ENCODE measurements around the gene TGFB3. TPM values are rescaled to one million over a fixed set of nuclear protein-coding genes. Genes with fewer than 3 reads are reported as not detected.
"Not testable (repeated sequence)": the region's sequence is repeated elsewhere in the genome, so short reads cannot be mapped to it uniquely, and the experiment has no call there.

Gene TGFB3
- total RNA-seq, 3 donors from 2014 or later = 4.8 to 35.7 (median 24.0) TPM

DNA sequence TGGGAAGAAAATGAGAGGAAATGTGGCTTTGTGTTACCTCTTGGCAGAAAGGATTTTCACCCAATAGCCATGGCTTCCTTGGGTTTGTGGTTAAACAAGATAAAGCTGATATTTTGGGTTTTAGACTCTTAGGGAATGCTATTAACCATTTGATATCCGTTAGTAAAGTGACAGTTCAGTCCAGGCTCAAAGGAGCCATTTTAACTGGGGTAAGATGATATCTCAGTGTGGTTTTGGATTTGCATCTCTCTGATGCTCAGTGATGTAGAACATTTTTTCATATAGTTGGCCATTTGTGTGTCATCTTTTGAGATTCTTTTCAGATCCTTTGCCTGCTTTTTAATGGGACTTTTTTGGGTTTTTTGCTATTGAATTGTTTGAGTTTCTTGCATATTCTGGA lies 33.9 kb upstream of the TGFB3 start:
- intact Hi-C loops (cut with DNase I; ENCODE audit: low total_unique reads) = no loop called here
- no peak overlapping the region for H3K4me3 ChIP-seq
- DNase-seq (ENCODE audit: low spot score in 2 of 2) = no peak
- no peaks in the 10 kb centered on the region for H3K4me1 ChIP-seq
- H3K36me3 ChIP-seq = no peaks in the 10 kb centered on the region
- no peaks in the 10 kb centered on the region for H3K27me3 ChIP-seq
- TF ChIP-seq POLR2AphosphoS5 (IDR thresholded peaks at IDR 0.05) (no peak), POLR2A (IDR thresholded peaks at IDR 0.05) (no peak)
- TF ChIP-seq, protein P1, sequence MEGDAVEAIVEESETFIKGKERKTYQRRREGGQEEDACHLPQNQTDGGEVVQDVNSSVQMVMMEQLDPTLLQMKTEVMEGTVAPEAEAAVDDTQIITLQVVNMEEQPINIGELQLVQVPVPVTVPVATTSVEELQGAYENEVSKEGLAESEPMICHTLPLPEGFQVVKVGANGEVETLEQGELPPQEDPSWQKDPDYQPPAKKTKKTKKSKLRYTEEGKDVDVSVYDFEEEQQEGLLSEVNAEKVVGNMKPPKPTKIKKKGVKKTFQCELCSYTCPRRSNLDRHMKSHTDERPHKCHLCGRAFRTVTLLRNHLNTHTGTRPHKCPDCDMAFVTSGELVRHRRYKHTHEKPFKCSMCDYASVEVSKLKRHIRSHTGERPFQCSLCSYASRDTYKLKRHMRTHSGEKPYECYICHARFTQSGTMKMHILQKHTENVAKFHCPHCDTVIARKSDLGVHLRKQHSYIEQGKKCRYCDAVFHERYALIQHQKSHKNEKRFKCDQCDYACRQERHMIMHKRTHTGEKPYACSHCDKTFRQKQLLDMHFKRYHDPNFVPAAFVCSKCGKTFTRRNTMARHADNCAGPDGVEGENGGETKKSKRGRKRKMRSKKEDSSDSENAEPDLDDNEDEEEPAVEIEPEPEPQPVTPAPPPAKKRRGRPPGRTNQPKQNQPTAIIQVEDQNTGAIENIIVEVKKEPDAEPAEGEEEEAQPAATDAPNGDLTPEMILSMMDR (IDR thresholded peaks at IDR 0.05) = no peak
- H3K9me3 ChIP-seq = peaks cover 0 to 15% of the 10 kb centered on the region in 2 donors
- H3K27ac ChIP-seq = no peak overlapping the region

DNA sequence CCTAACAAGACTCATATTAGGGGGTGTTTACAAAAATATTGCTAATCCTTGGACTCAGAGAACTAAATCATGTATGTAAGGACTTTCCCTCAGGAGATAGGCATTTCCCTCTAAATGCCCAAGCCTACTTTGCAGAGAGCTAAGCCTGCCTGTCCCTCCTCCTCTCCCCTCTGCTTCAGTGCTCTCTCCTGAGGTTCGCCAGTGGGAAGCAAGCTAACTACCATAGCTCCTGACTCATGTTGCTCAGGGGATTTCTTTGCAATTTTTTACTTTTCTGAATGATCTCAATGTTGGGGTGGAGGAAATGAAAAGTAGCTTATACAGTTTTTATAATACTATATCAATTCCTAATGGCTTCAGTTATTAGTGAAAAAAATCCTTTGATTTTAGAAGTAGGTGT lies 33.4 kb upstream of the TGFB3 start:
- no peak for DNase-seq (ENCODE audit: low spot score in 2 of 2)
- H3K36me3 ChIP-seq = no peaks in the 10 kb centered on the region
- H3K27ac ChIP-seq = no peak overlapping the region
- no peaks in the 10 kb centered on the region for H3K4me1 ChIP-seq
- intact Hi-C loops (cut with DNase I; ENCODE audit: low total_unique reads) = no loop called here
- H3K4me3 ChIP-seq = no peak overlapping the region
- TF ChIP-seq POLR2A (IDR thresholded peaks at IDR 0.05) (no peak), POLR2AphosphoS5 (IDR thresholded peaks at IDR 0.05) (no peak)
- TF ChIP-seq, protein P1 (IDR thresholded peaks at IDR 0.05) = no peak
- H3K9me3 ChIP-seq = peaks cover 0 to 15% of the 10 kb centered on the region in 2 donors
- no peaks in the 10 kb centered on the region for H3K27me3 ChIP-seq

DNA sequence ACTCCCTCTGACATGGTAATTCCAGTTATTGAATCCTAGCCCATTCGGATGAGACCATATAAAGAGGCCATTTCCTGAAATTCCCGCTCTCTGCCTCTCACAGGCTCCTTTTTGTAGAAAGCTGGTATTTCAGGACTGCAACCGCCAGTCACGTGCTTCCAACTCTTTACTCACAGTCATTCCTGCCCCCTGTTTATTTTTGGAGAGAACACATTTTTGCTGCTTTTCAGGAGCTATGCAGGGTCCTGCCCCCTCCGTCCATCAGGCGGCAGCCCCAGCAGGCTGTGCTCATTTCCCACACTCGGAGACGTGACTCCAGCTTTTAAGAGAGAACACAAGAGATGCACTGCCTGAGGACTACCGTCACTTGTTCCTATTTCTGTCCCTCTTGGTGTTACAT lies 30.6 kb upstream of the TGFB3 start:
- DNase-seq (ENCODE audit: low spot score in 2 of 2) = no peak
- H3K36me3 ChIP-seq = no peaks in the 10 kb centered on the region
- H3K27ac ChIP-seq = no peak overlapping the region
- H3K4me1 ChIP-seq = no peaks in the 10 kb centered on the region
- intact Hi-C loops (cut with DNase I; ENCODE audit: low total_unique reads) = no loop called here
- no peaks in the 10 kb centered on the region for H3K27me3 ChIP-seq
- no peaks in the 10 kb centered on the region for H3K9me3 ChIP-seq
- TF ChIP-seq POLR2AphosphoS5 (IDR thresholded peaks at IDR 0.05) = no peak
- TF ChIP-seq, protein P1 (IDR thresholded peaks at IDR 0.05) = no peak
- no peak for TF ChIP-seq POLR2A (IDR thresholded peaks at IDR 0.05)
- no peak overlapping the region for H3K4me3 ChIP-seq

DNA sequence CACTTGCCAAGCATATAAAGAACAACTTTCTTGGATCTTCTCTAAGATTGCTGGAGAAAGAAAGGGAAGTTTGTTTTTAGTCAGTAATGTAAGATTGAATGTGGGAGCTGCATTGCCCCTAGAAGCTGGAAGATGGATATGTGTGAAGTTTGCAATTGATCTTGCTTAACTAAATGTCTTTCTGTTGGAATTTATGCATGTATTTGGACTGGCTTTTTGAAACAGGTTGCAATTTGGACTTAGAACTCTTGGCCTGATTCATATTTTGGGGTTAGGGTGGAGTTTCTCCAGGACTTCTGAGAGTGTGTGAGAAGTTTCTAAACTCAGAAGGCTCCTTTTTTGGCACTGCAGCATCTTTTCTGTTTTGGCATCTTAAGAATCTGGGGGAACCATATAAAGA lies 30.1 kb upstream of the TGFB3 start:
- Histone ChIP-seq H3K36me3 (no peaks in the 10 kb centered on the region), H3K9me3 (no peaks in the 10 kb centered on the region), H3K4me1 (no peaks in the 10 kb centered on the region), H3K27ac (no peak overlapping the region), H3K27me3 (no peaks in the 10 kb centered on the region), H3K4me3 (no peak overlapping the region)
- DNase-seq (ENCODE audit: low spot score in 2 of 2) = no peak
- TF ChIP-seq POLR2AphosphoS5 (IDR thresholded peaks at IDR 0.05) = no peak
- TF ChIP-seq, protein P1 (IDR thresholded peaks at IDR 0.05) = no peak
- no peak for TF ChIP-seq POLR2A (IDR thresholded peaks at IDR 0.05)
- intact Hi-C loops (cut with DNase I; ENCODE audit: low total_unique reads) = no loop called here

DNA sequence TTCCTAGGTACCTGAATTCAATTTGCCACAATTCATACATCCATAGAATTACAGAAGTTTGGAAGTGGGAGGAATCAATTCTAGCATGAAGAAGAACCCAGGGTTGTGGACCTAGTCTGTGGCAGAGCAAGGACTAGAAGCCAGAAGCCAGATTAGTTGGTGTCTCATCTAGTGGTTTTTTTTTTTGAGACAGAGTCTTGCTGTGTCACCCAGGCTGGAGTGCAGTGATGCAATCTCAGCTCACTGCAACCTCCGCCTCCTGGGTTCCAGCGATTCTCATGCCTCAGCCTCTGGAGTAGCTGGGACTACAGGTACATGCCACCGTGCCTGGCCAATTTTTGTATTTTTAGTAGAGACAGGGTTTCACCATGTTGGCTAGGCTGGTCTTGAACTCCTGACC lies 27.8 kb upstream of the TGFB3 start:
- H3K4me1 ChIP-seq; H3K27me3 ChIP-seq; H3K36me3 ChIP-seq; DNase-seq (ENCODE audit: low spot score in 2 of 2); H3K4me3 ChIP-seq; H3K9me3 ChIP-seq; H3K27ac ChIP-seq; intact Hi-C loops (cut with DNase I; ENCODE audit: low total_unique reads): not testable (repeated sequence)

DNA sequence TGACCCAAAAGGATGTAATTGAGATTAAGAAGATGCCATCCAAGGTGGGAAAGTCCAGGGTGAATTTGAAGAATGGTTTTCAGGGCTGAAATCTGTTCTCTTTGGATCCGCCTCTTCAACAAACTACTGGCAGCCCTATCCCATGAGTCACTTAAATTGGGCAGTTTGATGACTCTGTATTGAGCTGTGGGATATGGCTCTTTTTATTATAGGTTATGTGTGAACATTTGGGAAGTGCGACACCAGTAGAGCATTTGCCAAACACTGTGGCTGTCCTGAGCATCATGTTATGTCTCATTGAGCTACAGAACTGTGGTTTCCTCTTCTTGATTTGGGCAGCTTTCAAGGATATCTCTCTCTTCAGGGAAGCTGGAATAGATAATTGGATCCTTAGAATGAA lies 26.1 kb upstream of the TGFB3 start:
- H3K27ac ChIP-seq = no peak overlapping the region
- intact Hi-C loops (cut with DNase I; ENCODE audit: low total_unique reads) = no loop called here
- DNase-seq (ENCODE audit: low spot score in 2 of 2) = no peak
- H3K36me3 ChIP-seq = peaks cover 4% of the 10 kb centered on the region
- TF ChIP-seq POLR2AphosphoS5 (IDR thresholded peaks at IDR 0.05) (no peak), POLR2A (IDR thresholded peaks at IDR 0.05) (no peak)
- TF ChIP-seq, protein P1 (IDR thresholded peaks at IDR 0.05) = no peak
- H3K4me1 ChIP-seq = no peaks in the 10 kb centered on the region
- no peak overlapping the region for H3K4me3 ChIP-seq
- no peaks in the 10 kb centered on the region for H3K27me3 ChIP-seq
- H3K9me3 ChIP-seq = peaks cover 0 to 8% of the 10 kb centered on the region in 2 donors
